Mesendoderm (in vitro differentiated cells): ENCODE data around the gene PATZ1.
"Not testable (repeated sequence)": the region's sequence is repeated elsewhere in the genome, so short reads cannot be mapped to it uniquely, and the experiment has no call there.

Experiments used
- DNase-seq: peaks from one replicate; pipeline ENCODE4 v3.0.0; 2013
- H2AK5ac ChIP-seq: 2 replicates; pipeline ENCODE4 v1.6.1; 2013; ENCODE audit warnings: low read length, inconsistent platforms
- H2BK120ac ChIP-seq: 2 replicates; pipeline ENCODE4 v1.6.1; 2013; ENCODE audit warnings: low read depth, mild to moderate bottlenecking, low read length, moderate library complexity, mixed read lengths
- H2BK15ac ChIP-seq: replicated peaks from 2 replicates; pipeline ENCODE4 v1.6.1; 2013; ENCODE audit warnings: low read depth, mild to moderate bottlenecking, moderate library complexity
- H2BK5ac ChIP-seq: 2 replicates; pipeline ENCODE4 v1.6.1; 2013; ENCODE audit warnings: low read length, inconsistent platforms
- H3K18ac ChIP-seq: 2 replicates; pipeline ENCODE4 v1.6.1; 2013; ENCODE audit warnings: mild to moderate bottlenecking, low read length, mixed read lengths
- H3K23ac ChIP-seq: one replicate; pipeline ENCODE4 v1.6.1; 2013; ENCODE audit warnings: low read length
- H3K27ac ChIP-seq: 2 replicates; pipeline ENCODE4 v1.5.1; 2013; ENCODE audit warnings: low read depth, mild to moderate bottlenecking, inconsistent platforms, low read length, moderate library complexity
- H3K27me3 ChIP-seq: 2 replicates; pipeline ENCODE4 v1.6.1; 2013; ENCODE audit warnings: low read length, control low read depth, mild to moderate bottlenecking, inconsistent platforms; ENCODE audit not compliant: insufficient read depth, poor library complexity
- H3K36me3 ChIP-seq: 2 replicates; pipeline ENCODE4 v1.6.1; 2013; ENCODE audit warnings: low read length, inconsistent platforms; ENCODE audit not compliant: control insufficient read depth, insufficient read depth
- H3K4ac ChIP-seq: one replicate; pipeline ENCODE4 v1.6.1; 2013; ENCODE audit warnings: low read depth, mild to moderate bottlenecking, low read length, moderate library complexity
- H3K4me1 ChIP-seq: 2 replicates; pipeline ENCODE4 v1.6.1; 2013; ENCODE audit warnings: low read depth, low read length, inconsistent platforms; ENCODE audit not compliant: control insufficient read depth
- H3K4me2 ChIP-seq: 2 replicates; pipeline ENCODE4 v1.6.1; 2013; ENCODE audit warnings: low read length
- H3K4me3 ChIP-seq: 2 replicates; pipeline ENCODE4 v1.5.1; 2013; ENCODE audit warnings: mild to moderate bottlenecking, low read length
- H3K56ac ChIP-seq: one replicate; pipeline ENCODE4 v1.6.1; 2013; ENCODE audit warnings: low read length
- H3K79me1 ChIP-seq: 2 replicates; pipeline ENCODE4 v1.6.1; 2013; ENCODE audit warnings: low read length, inconsistent platforms
- H3K79me2 ChIP-seq: 2 replicates; pipeline ENCODE4 v1.6.1; 2013; ENCODE audit warnings: mild to moderate bottlenecking, low read length; ENCODE audit not compliant: control insufficient read depth, insufficient read depth
- H3K9ac ChIP-seq: 2 replicates; pipeline ENCODE4 v1.6.1; 2013; ENCODE audit warnings: low read length, inconsistent platforms
- H4K5ac ChIP-seq: one replicate; pipeline ENCODE4 v1.6.1; 2013; ENCODE audit warnings: low read length
- H4K8ac ChIP-seq: one replicate; pipeline ENCODE4 v1.6.1; 2013; ENCODE audit warnings: low read depth, mild to moderate bottlenecking, control low read depth, low read length, moderate library complexity
- WGBS: extraction: QIAGEN DNeasy Blood & Tissue Kit; methylation state at CpG from one replicate; pipeline ENCODE4 v1.1.7; 2013; ENCODE audit warnings: low lambda C conversion rate, missing lambda C conversion rate; ENCODE audit not compliant: insufficient coverage; ENCODE audit errors: extremely low coverage; 5-methylcytosine and 5-hydroxymethylcytosine counted together

The PATZ1 gene

GRCh38 chr22:31314220-31314619 is 31.9 kb downstream of the PATZ1 start:
- not testable (repeated sequence) for H3K79me1 ChIP-seq, H3K4me3 ChIP-seq, H3K79me2 ChIP-seq, H4K8ac ChIP-seq, H3K27me3 ChIP-seq, H2BK15ac ChIP-seq, H3K18ac ChIP-seq, H3K23ac ChIP-seq, H4K5ac ChIP-seq, H3K27ac ChIP-seq, H2BK5ac ChIP-seq, H3K4me2 ChIP-seq, H3K4me1 ChIP-seq, H3K56ac ChIP-seq, H3K36me3 ChIP-seq, DNase-seq, H3K9ac ChIP-seq, H2BK120ac ChIP-seq, H3K4ac ChIP-seq, H2AK5ac ChIP-seq
- WGBS = no CpG with 5 or more reads among the region's 1 CpG

GRCh38 chr22:31313366-31314147 is 32.6 kb downstream of the PATZ1 start:
- no CpG with 5 or more reads among the region's 6 CpGs for WGBS
- peak; percentile 82 for DNase-seq

GRCh38 chr22:31308181-31308580 is 38.0 kb downstream of the PATZ1 start:
- Histone ChIP-seq H3K23ac (no peak overlapping the region), H3K27me3 (no peaks in the 10 kb centered on the region), H3K56ac (no peak overlapping the region), H3K4me2 (no peak overlapping the region), H3K18ac (no peak overlapping the region), H2BK15ac (no peak overlapping the region), H3K79me1 (no peaks in the 10 kb centered on the region), H3K9ac (no peak overlapping the region), H3K4me1 (no peaks in the 10 kb centered on the region), H4K8ac (no peak overlapping the region), H3K36me3 (no peaks in the 10 kb centered on the region), H3K4me3 (no peak overlapping the region), H2BK5ac (no peak overlapping the region), H3K27ac (no peak overlapping the region), H3K79me2 (no peaks in the 10 kb centered on the region), H3K4ac (no peak overlapping the region), H2BK120ac (no peak overlapping the region), H2AK5ac (no peak overlapping the region), H4K5ac (no peak overlapping the region)
- no peak for DNase-seq

More at GRCh38 chr22:31313366-31314147, 32.6 kb downstream of the PATZ1 start:
- H3K4me2 ChIP-seq = no peak overlapping the region
- no peak overlapping the region for H3K27ac ChIP-seq
- no peak overlapping the region for H3K4ac ChIP-seq
- H3K79me2 ChIP-seq = no peaks in the 10 kb centered on the region
- no peak overlapping the region for H2BK15ac ChIP-seq
- H3K36me3 ChIP-seq = no peaks in the 10 kb centered on the region
- peak overlapping the region; percentile 59 for H4K5ac ChIP-seq
- H3K23ac ChIP-seq = no peak overlapping the region
- H3K9ac ChIP-seq = peak overlapping the region; percentile 32
- no peak overlapping the region for H2BK5ac ChIP-seq
- H2AK5ac ChIP-seq = no peak overlapping the region
- no peaks in the 10 kb centered on the region for H3K4me1 ChIP-seq
- no peak overlapping the region for H3K18ac ChIP-seq
- peak overlapping the region; percentile 85 for H3K56ac ChIP-seq
- H3K27me3 ChIP-seq = no peaks in the 10 kb centered on the region
- H3K79me1 ChIP-seq = no peaks in the 10 kb centered on the region
- no peak overlapping the region for H2BK120ac ChIP-seq
- H4K8ac ChIP-seq = no peak overlapping the region
- no peak overlapping the region for H3K4me3 ChIP-seq

GRCh38 chr22:31305194-31305593 is 41.0 kb downstream of the PATZ1 start:
- no peak overlapping the region for H3K4me3 ChIP-seq
- no peak overlapping the region for H2AK5ac ChIP-seq
- no peak overlapping the region for H4K5ac ChIP-seq
- H3K18ac ChIP-seq = no peak overlapping the region
- no CpG with 5 or more reads among the region's 3 CpGs for WGBS
- no peak overlapping the region for H3K4ac ChIP-seq
- no peak overlapping the region for H3K4me2 ChIP-seq
- no peaks in the 10 kb centered on the region for H3K79me2 ChIP-seq
- no peak for DNase-seq
- no peaks in the 10 kb centered on the region for H3K79me1 ChIP-seq
- H2BK15ac ChIP-seq = no peak overlapping the region
- no peak overlapping the region for H3K9ac ChIP-seq
- no peaks in the 10 kb centered on the region for H3K36me3 ChIP-seq
- H3K27me3 ChIP-seq = no peaks in the 10 kb centered on the region
- no peak overlapping the region for H3K23ac ChIP-seq
- no peak overlapping the region for H2BK120ac ChIP-seq
- H3K56ac ChIP-seq = no peak overlapping the region
- no peaks in the 10 kb centered on the region for H3K4me1 ChIP-seq
- no peak overlapping the region for H3K27ac ChIP-seq
- no peak overlapping the region for H2BK5ac ChIP-seq
- H4K8ac ChIP-seq = no peak overlapping the region

GRCh38 chr22:31302537-31302936 is 43.6 kb downstream of the PATZ1 start:
- H3K79me2 ChIP-seq = no peaks in the 10 kb centered on the region
- no peak overlapping the region for H2BK5ac ChIP-seq
- H3K4me2 ChIP-seq = no peak overlapping the region
- H3K56ac ChIP-seq = no peak overlapping the region
- H4K5ac ChIP-seq = no peak overlapping the region
- no peaks in the 10 kb centered on the region for H3K27me3 ChIP-seq
- no peak overlapping the region for H3K4me3 ChIP-seq
- no peak overlapping the region for H3K4ac ChIP-seq
- H3K79me1 ChIP-seq = no peaks in the 10 kb centered on the region
- no peak overlapping the region for H4K8ac ChIP-seq
- no peaks in the 10 kb centered on the region for H3K4me1 ChIP-seq
- H3K27ac ChIP-seq = no peak overlapping the region
- H3K36me3 ChIP-seq = no peaks in the 10 kb centered on the region
- no peak overlapping the region for H3K9ac ChIP-seq
- no peak overlapping the region for H3K18ac ChIP-seq
- H2BK120ac ChIP-seq = no peak overlapping the region
- H2AK5ac ChIP-seq = no peak overlapping the region
- H2BK15ac ChIP-seq = no peak overlapping the region
- no CpG with 5 or more reads among the region's 3 CpGs for WGBS
- no peak overlapping the region for H3K23ac ChIP-seq
- no peak for DNase-seq

- Histone ChIP-seq H3K79me1 (no peaks in the 10 kb centered on the region), H2BK120ac (no peak overlapping the region), H3K23ac (no peak overlapping the region), H3K18ac (no peak overlapping the region), H3K4me2 (no peak overlapping the region), H3K56ac (no peak overlapping the region), H2BK5ac (no peak overlapping the region), H3K9ac (no peak overlapping the region), H3K79me2 (no peaks in the 10 kb centered on the region), H3K27me3 (no peaks in the 10 kb centered on the region), H3K4me1 (no peaks in the 10 kb centered on the region), H3K4me3 (no peak overlapping the region), H3K36me3 (no peaks in the 10 kb centered on the region), H2BK15ac (no peak overlapping the region), H2AK5ac (no peak overlapping the region), H3K4ac (no peak overlapping the region), H3K27ac (no peak overlapping the region), H4K5ac (no peak overlapping the region), H4K8ac (no peak overlapping the region)
- DNase-seq = no peak
These were observed 44.1 kb downstream of the PATZ1 start for GRCh38 chr22:31302006-31302405.
